Activated CD8-positive, alpha-beta T cell treated with anti-CD3 and anti-CD28 coated beads, Interleukin-2, amount 10 ng/mL, durations not matched to agents 7 days and 5 days (primary cell): ENCODE results near the gene MRC1. TPM values are rescaled to one million over a fixed set of nuclear protein-coding genes. Genes with fewer than 3 reads are reported as not detected.

Experiments
- ATAC-seq: fragments of 150-1000 bp; cut with Tn5 transposase; one replicate; pipeline ENCODE4 v1.10.0; 2021; ENCODE audit warnings: moderate library complexity
- CTCF ChIA-PET: fragments of 350-600 bp; sonication (Branson Sonifier 250); formaldehyde crosslinking; loops from one replicate; lab custom pipeline; 2021; ENCODE audit warnings: antibody characterized with exemption; lab: Charles Lee
- POLR2A ChIA-PET: fragments of 350-600 bp; sonication (Branson Sonifier 250); formaldehyde crosslinking; loops from one replicate; lab custom pipeline; 2021; ENCODE audit warnings: antibody characterized with exemption; lab: Charles Lee
- DNase-seq: peaks from one replicate; pipeline ENCODE4 v3.0.0-alpha.2; 2020
- H3K27ac Mint-ChIP-seq: one replicate; pipeline ENCODE4 v1.8.0; 2021; ENCODE audit warnings: mild to moderate bottlenecking, mixed read lengths
- H3K27me3 Mint-ChIP-seq: one replicate; pipeline ENCODE4 v1.8.0; 2021; ENCODE audit warnings: low read depth, mixed read lengths
- H3K36me3 Mint-ChIP-seq: one replicate; pipeline ENCODE4 v1.8.0; 2021; ENCODE audit warnings: low read depth, mixed read lengths
- H3K4me1 Mint-ChIP-seq: one replicate; pipeline ENCODE4 v1.8.0; 2021; ENCODE audit warnings: low read depth, mixed read lengths
- H3K4me3 Mint-ChIP-seq: one replicate; pipeline ENCODE4 v1.8.0; 2021; ENCODE audit warnings: mild to moderate bottlenecking, mixed read lengths
- H3K9me3 Mint-ChIP-seq: one replicate; pipeline ENCODE4 v1.8.0; 2022; ENCODE audit warnings: mixed read lengths; ENCODE audit not compliant: insufficient read depth
- microRNA-seq: library from miRNA; unstranded; fragments of <30 nt; microRNA quantifications from one replicate; pipeline ENCODE4 v1.2.0, GENCODE V29; 2022
- total RNA-seq, 2 experiments: library from RNA; stranded (reverse); gene quantifications; one replicate each; pipeline ENCODE4 v1.2.3, GENCODE V29; 2021

MRC1 gene
- total RNA-seq, 2 experiments from 2014 or later: not detected

- no peak overlapping the region for H3K27ac Mint-ChIP-seq
- POLR2A ChIA-PET: no interaction called here
- CTCF ChIA-PET: no interaction called here
- H3K36me3 Mint-ChIP-seq: no peaks in the 10 kb centered on the region
- DNase-seq (no peak), ATAC-seq (no peak)
- no peaks in the 10 kb centered on the region for H3K9me3 Mint-ChIP-seq
- no peaks in the 10 kb centered on the region for H3K4me1 Mint-ChIP-seq
- H3K27me3 Mint-ChIP-seq: no peaks in the 10 kb centered on the region
- H3K4me3 Mint-ChIP-seq: no peak overlapping the region
Measured at GRCh38 chr10:17959870-17960269, 150.7 kb downstream of the MRC1 start.

Small RNA genes within 50 kb of the gene (microRNA-seq; reads per million reads assigned to microRNA genes)
- gene MIR511: not detected

Other genes starting within 250 kb of the MRC1 start
- 1 to 10 TPM in 1 of 2 experiments, under 1 TPM in 1; 0.40 to 1.1 TPM for gene HACD1, start 192.0 kb upstream of the MRC1 start, total RNA-seq
- 10 to 100 TPM; 20.8 to 21.9 TPM for gene STAM, start 165.2 kb upstream of the MRC1 start, total RNA-seq
- under 1 TPM in 1 of 2 experiments, not detected in 1; 0.13 TPM for gene TMEM236, start 57.1 kb upstream of the MRC1 start, total RNA-seq
- gene SLC39A12, start 142.6 kb downstream of the MRC1 start, total RNA-seq: not detected